H1 (cell line): ENCODE data around the gene EPB41L4B. TPM values are rescaled to one million over a fixed set of nuclear protein-coding genes. Genes with fewer than 3 reads are reported as not detected.

Experiments
- CTCF ChIA-PET: fragments of 300-600 bp; sonication (Branson Sonifier 250); formaldehyde crosslinking; loops from one replicate; lab custom pipeline; 2021; ENCODE audit not compliant: partially characterized antibody; lab: Charles Lee
- POLR2A ChIA-PET: fragments of 300-600 bp; sonication (Branson Sonifier 250); formaldehyde crosslinking; loops from one replicate; lab custom pipeline; 2021; ENCODE audit warnings: inconsistent platforms; ENCODE audit not compliant: partially characterized antibody; lab: Charles Lee
- DNase-seq, 2 experiments: peaks; one replicate each; pipeline versions ENCODE4 v3.0.0 to v3.0.0-alpha.2; 2010 to 2022; ENCODE audit warnings: low spot score in 2 of 2, low read depth in 1 of 2, mixed read lengths in 1 of 2
- FAIRE-seq: peaks from 2 replicates; lab custom pipeline; 2011; peaks lifted over from hg19 to GRCh38; lab: Jason Lieb, UNC
- H2AFZ ChIP-seq: 2 replicates; pipeline ENCODE4 v1.8.1; 2012; ENCODE audit warnings: low read length, inconsistent platforms
- H2AK5ac ChIP-seq: 2 replicates; pipeline ENCODE4 v1.6.1; 2013; ENCODE audit warnings: low read depth, low read length
- H2BK120ac ChIP-seq: replicated peaks from 2 replicates; pipeline ENCODE3; 2013; ENCODE audit warnings: low read depth, low read length, inconsistent platforms
- H2BK12ac ChIP-seq: 2 replicates; pipeline ENCODE4 v1.6.1; 2013; ENCODE audit warnings: low read depth, low read length
- H2BK15ac ChIP-seq: 2 replicates; pipeline ENCODE4 v1.6.1; 2013; ENCODE audit warnings: low read length
- H2BK20ac ChIP-seq: 2 replicates; pipeline ENCODE4 v1.6.1; 2013; ENCODE audit warnings: low read length
- H2BK5ac ChIP-seq: 2 replicates; pipeline ENCODE4 v1.6.1; 2013; ENCODE audit warnings: low read depth, low read length
- H3K14ac ChIP-seq: 2 replicates; pipeline ENCODE4 v1.6.1; 2013; ENCODE audit warnings: inconsistent platforms; ENCODE audit not compliant: insufficient read length
- H3K18ac ChIP-seq: 2 replicates; pipeline ENCODE4 v1.6.1; 2013; ENCODE audit warnings: low read length; ENCODE audit errors: extremely low read depth
- H3K23ac ChIP-seq: 2 replicates; pipeline ENCODE4 v1.6.1; 2013; ENCODE audit warnings: inconsistent platforms; ENCODE audit not compliant: insufficient read length
- H3K23me2 ChIP-seq: 2 replicates; pipeline ENCODE4 v1.6.1; 2013; ENCODE audit warnings: low read depth, low read length
- H3K27ac ChIP-seq: 2 replicates; pipeline ENCODE4 v1.6.1; 2011; ENCODE audit warnings: low read depth, low read length, inconsistent platforms
- H3K27me3 ChIP-seq, 4 experiments: replicated peaks in 1 of 4; 1 replicate in 1 of 4; 2 replicates in 3 of 4; pipeline versions ENCODE4 v1.6.1 to v1.8.1; 2011 to 2013; ENCODE audit warnings: low read length in 3 of 4, mild to moderate bottlenecking in 3 of 4, inconsistent platforms in 2 of 4, mixed read lengths in 2 of 4, moderate library complexity in 1 of 4; ENCODE audit not compliant: control insufficient read depth in 3 of 4, insufficient read depth in 3 of 4; ENCODE audit errors: extremely low read depth in 1 of 4
- H3K36me3 ChIP-seq, 4 experiments: 2 replicates each; pipeline versions ENCODE4 v1.6.1 to v1.8.1; 2011 to 2013; ENCODE audit warnings: mild to moderate bottlenecking in 4 of 4, low read length in 3 of 4, moderate library complexity in 2 of 4, control low read depth in 1 of 4, inconsistent platforms in 1 of 4; ENCODE audit not compliant: insufficient read depth in 4 of 4, control insufficient read depth in 2 of 4
- H3K4ac ChIP-seq: replicated peaks from 2 replicates; pipeline ENCODE3; 2013; ENCODE audit warnings: low read length, low read depth, mixed read lengths, inconsistent platforms; ENCODE audit not compliant: insufficient read length
- H3K4me1 ChIP-seq, 4 experiments: replicated peaks in 1 of 4; 1 replicate in 1 of 4; 2 replicates in 3 of 4; pipeline versions ENCODE4 v1.6.1 to v1.8.1; 2011 to 2013; ENCODE audit warnings: low read length in 3 of 4, inconsistent platforms in 2 of 4, mixed read lengths in 1 of 4; ENCODE audit not compliant: insufficient read depth in 4 of 4, control insufficient read depth in 3 of 4
- H3K4me2 ChIP-seq, 2 experiments: 2 replicates each; pipeline versions ENCODE4 v1.6.1 to v1.8.1; 2011 to 2013; ENCODE audit warnings: low read depth in 2 of 2, low read length in 2 of 2, control low read depth in 1 of 2, inconsistent platforms in 1 of 2, mild to moderate bottlenecking in 1 of 2; ENCODE audit not compliant: insufficient read depth in 1 of 2
- H3K4me3 ChIP-seq, 4 experiments: fragments of 200-600, 300-600 bp in 1 of 4; sonication (generic), shearing (Covaris generic), sonication (Bioruptor Twin) in 1 of 4; 2 replicates each; pipeline versions ENCODE4 v1.5.1 to v1.8.1; 2011 to 2016; ENCODE audit warnings: low read length in 4 of 4, low read depth in 3 of 4, control low read depth in 2 of 4, inconsistent platforms in 2 of 4, mild to moderate bottlenecking in 2 of 4, mixed read lengths in 1 of 4, moderate library complexity in 1 of 4; ENCODE audit not compliant: insufficient read depth in 2 of 4; ENCODE audit errors: extremely low read depth in 1 of 4
- H3K56ac ChIP-seq: replicated peaks from 2 replicates; pipeline ENCODE3; 2013; ENCODE audit warnings: low read depth, mild to moderate bottlenecking, mixed read lengths, low read length, inconsistent platforms; ENCODE audit not compliant: insufficient read length
- H3K79me1 ChIP-seq: 2 replicates; pipeline ENCODE4 v1.6.1; 2013; ENCODE audit warnings: low read depth, low read length, control low read depth
- H3K79me2 ChIP-seq, 2 experiments: 2 replicates each; pipeline versions ENCODE4 v1.6.1 to v1.8.1; 2012 to 2013; ENCODE audit warnings: low read length in 2 of 2, mild to moderate bottlenecking in 2 of 2, inconsistent platforms in 1 of 2; ENCODE audit not compliant: insufficient read depth in 2 of 2, control insufficient read depth in 1 of 2
- H3K9ac ChIP-seq, 4 experiments: replicated peaks in 1 of 4; 1 replicate in 1 of 4; 2 replicates in 3 of 4; pipeline versions ENCODE4 v1.6.1 to v1.8.1; 2011 to 2013; ENCODE audit warnings: low read depth in 3 of 4, low read length in 3 of 4, control low read depth in 2 of 4, mild to moderate bottlenecking in 2 of 4, moderate library complexity in 2 of 4, inconsistent platforms in 1 of 4; ENCODE audit errors: extremely low read depth in 1 of 4
- H3K9me3 ChIP-seq, 2 experiments: 2 replicates each; pipeline versions ENCODE4 v1.6.1 to v1.8.1; 2012 to 2013; ENCODE audit warnings: mild to moderate bottlenecking in 2 of 2, moderate library complexity in 2 of 2, control low read depth in 1 of 2, inconsistent platforms in 1 of 2, low read depth in 1 of 2, low read length in 1 of 2, mixed read lengths in 1 of 2; ENCODE audit not compliant: insufficient read depth in 2 of 2
- H4K20me1 ChIP-seq, 2 experiments: replicated peaks in 1 of 2; 2 replicates each; pipeline versions ENCODE3 to v1.8.1; 2011 to 2013; ENCODE audit warnings: inconsistent platforms in 2 of 2, low read length in 2 of 2, mild to moderate bottlenecking in 1 of 2; ENCODE audit not compliant: insufficient read depth in 2 of 2, control insufficient read depth in 1 of 2
- H4K5ac ChIP-seq: 2 replicates; pipeline ENCODE4 v1.6.1; 2013; ENCODE audit warnings: low read length, low read depth, mixed read lengths, inconsistent platforms; ENCODE audit not compliant: insufficient read length
- H4K8ac ChIP-seq: 2 replicates; pipeline ENCODE4 v1.8.0; 2013; ENCODE audit warnings: mild to moderate bottlenecking, moderate library complexity, low read length, inconsistent platforms; ENCODE audit not compliant: insufficient read depth; ENCODE audit errors: extremely low read depth
- H4K91ac ChIP-seq: replicated peaks from 2 replicates; pipeline ENCODE3; 2013; ENCODE audit warnings: low read length, mixed read lengths, inconsistent platforms; ENCODE audit not compliant: insufficient read length
- CTCF ChIP-seq, 3 experiments: IDR thresholded peaks; 1 replicate in 2 of 3; 2 replicates in 1 of 3; pipeline versions ENCODE4 v1.5.1 to v1.6.1; 2011; ENCODE audit warnings: low read length in 3 of 3, mild to moderate bottlenecking in 3 of 3, inconsistent platforms in 2 of 3, low read depth in 1 of 3, moderate library complexity in 1 of 3; ENCODE audit not compliant: insufficient read depth in 1 of 3; ENCODE audit errors: control extremely low read depth in 1 of 3
- GTF2F1 ChIP-seq: IDR thresholded peaks from 2 replicates; pipeline ENCODE4 v1.6.1; 2012; ENCODE audit warnings: low read depth, low read length, improper control_type of control experiment, borderline replicate concordance
- NANOG ChIP-seq: IDR thresholded peaks from 2 replicates; pipeline ENCODE4 v1.6.1; 2011; ENCODE audit warnings: low read length, low read depth, mild to moderate bottlenecking, inconsistent platforms; ENCODE audit not compliant: insufficient read depth, poor library complexity, severe bottlenecking
- POLR2A ChIP-seq, 2 experiments: IDR thresholded peaks; 1 replicate in 1 of 2; 2 replicates in 1 of 2; pipeline ENCODE4 v1.6.1; 2011; ENCODE audit warnings: low read depth in 2 of 2, low read length in 2 of 2, mild to moderate bottlenecking in 2 of 2; ENCODE audit errors: control extremely low read depth in 1 of 2
- RAD21 ChIP-seq, 2 experiments: IDR thresholded peaks in 1 of 2; conservative IDR thresholded peaks in 1 of 2; 2 replicates each; pipeline ENCODE4 v1.6.1; 2011; ENCODE audit warnings: low read depth in 2 of 2, low read length in 2 of 2, improper control_type of control experiment in 1 of 2, inconsistent platforms in 1 of 2, mild to moderate bottlenecking in 1 of 2, moderate library complexity in 1 of 2
- TCF12 ChIP-seq: IDR thresholded peaks from 2 replicates; pipeline ENCODE4 v1.6.1; 2011; ENCODE audit warnings: low read depth, mild to moderate bottlenecking, low read length
- TEAD4 ChIP-seq: IDR thresholded peaks from 2 replicates; pipeline ENCODE4 v1.6.1; 2012; ENCODE audit warnings: low read depth, low read length, inconsistent platforms, mixed read lengths
- ZNF274 ChIP-seq: IDR thresholded peaks from 2 replicates; pipeline ENCODE4 v1.7.0; 2012; ENCODE audit warnings: low read length, borderline replicate concordance; ENCODE audit errors: extremely low read depth
- WGBS, 2 experiments: shearing (Covaris generic) in 1 of 2; methylation state at CpG; one replicate each; pipeline versions ENCODE4 v1.1.6 to v1.1.7; 2013 to 2015; ENCODE audit warnings: low lambda C conversion rate in 2 of 2, mixed read lengths in 2 of 2, inconsistent platforms in 1 of 2, low coverage in 1 of 2, missing lambda C conversion rate in 1 of 2; ENCODE audit not compliant: insufficient replicate concordance in 2 of 2, insufficient coverage in 1 of 2, insufficient read length in 1 of 2; ENCODE audit errors: extremely low coverage in 1 of 2, missing lambda C conversion rate in 1 of 2; 5-methylcytosine and 5-hydroxymethylcytosine counted together
- polyA plus RNA-seq, 7 experiments: library from polyadenylated mRNA; depleted of rRNA in 3 of 7; stranded (reverse) in 5 of 7; unstranded in 2 of 7; fragments of >200 nt in 5 of 7; fragments of 200-250 nt in 2 of 7; gene quantifications; 1 replicate in 5 of 7; 2 replicates in 1 of 7; 4 replicates in 1 of 7; pipeline versions ENCODE4 v1.2.1 to v1.2.3, GENCODE V29; 2011 to 2013; ENCODE audit warnings: missing spikeins in 2 of 7, mixed read lengths in 2 of 7
- total RNA-seq: library from RNA; stranded (reverse); fragmentation: NEBNext Ultra II Directional; extraction: Animal tissue kit (Norgen Biotek cat#: 25700); gene quantifications from 2 replicates; pipeline ENCODE4 v1.2.1, GENCODE V29; 2021

The EPB41L4B gene
- total and polyA plus RNA-seq, 2 of the 8 experiments (the other 6 are each of a cell fraction or from before 2014, with no cell fraction given), result 11.9 to 25.0 TPM

- Histone ChIP-seq H3K4ac (no peak overlapping the region), H4K8ac (no peak overlapping the region), H3K14ac (no peak overlapping the region), H3K79me1 (no peaks in the 10 kb centered on the region), H2BK12ac (no peak overlapping the region), H4K5ac (no peak overlapping the region), H3K4me2 (no peak overlapping the region), H2BK120ac (no peak overlapping the region), H2AK5ac (no peak overlapping the region), H3K9ac (no peak overlapping the region), H3K23me2 (no peaks in the 10 kb centered on the region), H3K23ac (no peak overlapping the region), H3K9me3 (no peaks in the 10 kb centered on the region), H3K4me1 (no peaks in the 10 kb centered on the region), H4K91ac (no peak overlapping the region), H3K4me3 (no peak overlapping the region), H4K20me1 (no peaks in the 10 kb centered on the region), H3K36me3 (no peaks in the 10 kb centered on the region), H3K27me3 (no peaks in the 10 kb centered on the region), H3K27ac (no peak overlapping the region), H3K56ac (no peak overlapping the region), H3K79me2 (no peaks in the 10 kb centered on the region), H2BK5ac (no peak overlapping the region), H3K18ac (no peak overlapping the region), H2BK15ac (no peak overlapping the region), H2BK20ac (no peak overlapping the region), H2AFZ (no peak overlapping the region)
- no peak for FAIRE-seq
- DNase-seq, result no peak
- 81% methylated on average over 5 of the region's 5 CpGs; no CpG with 5 or more reads in 1 of the 2 experiments for WGBS, 2 experiments
- ChIA-PET CTCF (interaction anchor here (1.0 to 1.6 kb wide), 5 partner anchors 14 to 168 kb away, joined by 3 to 6 read pairs (median 4); no protein-coding TSS in a partner anchor), POLR2A (no interaction called here)
- no peak for TF ChIP-seq NANOG
- no peak for TF ChIP-seq ZNF274
- no peak for TF ChIP-seq POLR2A (IDR thresholded peaks at IDR 0.05; ENCODE audit: control extremely low read depth in 1 of 2, low read depth in 2 of 2, low read length in 2 of 2)
- no peak for TF ChIP-seq TEAD4
- TF ChIP-seq TCF12, result no peak
- no peak for TF ChIP-seq GTF2F1
- no peak for TF ChIP-seq CTCF (IDR thresholded peaks at IDR 0.05; ENCODE audit: control extremely low read depth in 1 of 3, insufficient read depth in 1 of 3, low read depth in 1 of 3, low read length in 3 of 3)
- TF ChIP-seq RAD21 (IDR thresholded peaks at IDR 0.05 in 1 of 2, conservative IDR thresholded peaks at IDR 0.05 in 1 of 2; ENCODE audit: low read depth in 2 of 2, low read length in 2 of 2), result no peak
These were observed 30.2 kb upstream of the EPB41L4B start for GRCh38 chr9:109351032-109351431.
